CD4-positive, alpha-beta T cell treated with Interleukin-1 beta for 1 hour (primary cell): ENCODE results near the gene PRDX5.
"Not testable (repeated sequence)": the region's sequence is repeated elsewhere in the genome, so short reads cannot be mapped to it uniquely, and the experiment has no call there.

Source experiments
- DNase-seq, 2 donors: peaks; one replicate each; pipeline ENCODE4 v3.0.0-alpha.2; 2020 to 2022

The PRDX5 gene

GRCh38 chr11:64306563-64306875, 11.4 kb upstream of the PRDX5 start:
- DNase-seq, result no peak

GRCh38 chr11:64306876-64307622, 10.9 kb upstream of the PRDX5 start:
- DNase-seq, result no peak

GRCh38 chr11:64307795-64308194, 10.1 kb upstream of the PRDX5 start:
- DNase-seq, result not testable (repeated sequence)

GRCh38 chr11:64312947-64313346, 5.0 kb upstream of the PRDX5 start:
- DNase-seq, result no peak

- DNase-seq, result no peak
Observed at GRCh38 chr11:64313491-64314145, 4.3 kb upstream of the PRDX5 start.

- DNase-seq, result no peak
Observed at GRCh38 chr11:64314146-64314804, 3.6 kb upstream of the PRDX5 start.

GRCh38 chr11:64314805-64315561, 2.9 kb upstream of the PRDX5 start:
- DNase-seq, result no peak

GRCh38 chr11:64315667-64316526, 2.0 kb upstream of the PRDX5 start:
- not testable (repeated sequence) for DNase-seq

- DNase-seq, result peak; percentile 44 to 48
Observed at GRCh38 chr11:64316672-64317324, 1.1 kb upstream of the PRDX5 start.

- peak; percentile 97 to 98 for DNase-seq
Observed at GRCh38 chr11:64317325-64317960, 478 bp upstream of the PRDX5 start, which contains the start of gene TRMT112. Gene TRMT112 (minus strand): TSS chr11:64317559. CDS start chr11:64317526, 33 bp downstream.

- no peak for DNase-seq
Observed at GRCh38 chr11:64318766-64319761, 1.1 kb downstream of the PRDX5 start.

- no peak for DNase-seq
Observed at GRCh38 chr11:64320556-64320955, 2.6 kb downstream of the PRDX5 start.

- DNase-seq, result no peak
Observed at GRCh38 chr11:64321026-64321425, 3.1 kb downstream of the PRDX5 start.

GRCh38 chr11:64321533-64321932, 3.6 kb downstream of the PRDX5 start:
- no peak for DNase-seq

GRCh38 chr11:64322925-64323260, 5.0 kb downstream of the PRDX5 start:
- no peak for DNase-seq

- no peak for DNase-seq
Observed at GRCh38 chr11:64323373-64323772, 5.5 kb downstream of the PRDX5 start.

GRCh38 chr11:64323984-64324383, 6.1 kb downstream of the PRDX5 start:
- not testable (repeated sequence) for DNase-seq

GRCh38 chr11:64324692-64325469, 7.0 kb downstream of the PRDX5 start:
- no peak for DNase-seq

GRCh38 chr11:64327375-64327774, 9.5 kb downstream of the PRDX5 start:
- DNase-seq, result no peak
